Central memory CD8-positive, alpha-beta T cell (primary cell): ENCODE results near the gene RAPSN.

ENCODE experiments used
- ATAC-seq: fragments of 150-1000 bp; cut with Tn5 transposase; replicated peaks from 2 replicates; pipeline ENCODE4 v1.10.0; 2022; ENCODE audit warnings: mild to moderate bottlenecking, moderate FRiP score, moderate number of reproducible peaks; ENCODE audit not compliant: poor library complexity, severe bottlenecking; ENCODE audit errors: extremely low read depth
- DNase-seq, 2 donors: peaks; one replicate each; pipeline ENCODE4 v3.0.0; 2021; ENCODE audit warnings: low spot score in 2 of 2
- H3K27ac Mint-ChIP-seq: one replicate; pipeline ENCODE4 v1.8.0; 2022; ENCODE audit warnings: low read depth, mild to moderate bottlenecking, moderate library complexity, mixed read lengths
- H3K27me3 Mint-ChIP-seq: one replicate; pipeline ENCODE4 v1.8.0; 2022; ENCODE audit warnings: mixed read lengths
- H3K36me3 Mint-ChIP-seq: one replicate; pipeline ENCODE4 v1.8.0; 2022; ENCODE audit warnings: mild to moderate bottlenecking, moderate library complexity, mixed read lengths; ENCODE audit not compliant: insufficient read depth
- H3K4me1 Mint-ChIP-seq: one replicate; pipeline ENCODE4 v1.8.0; 2022; ENCODE audit warnings: mixed read lengths
- H3K4me3 Mint-ChIP-seq: one replicate; pipeline ENCODE4 v1.8.0; 2022; ENCODE audit warnings: mild to moderate bottlenecking, moderate library complexity, mixed read lengths
- H3K9me3 Mint-ChIP-seq: one replicate; pipeline ENCODE4 v1.8.0; 2022; ENCODE audit warnings: mixed read lengths

Gene RAPSN

GRCh38 chr11:47478651-47479329, 29.9 kb upstream of the RAPSN start:
- ATAC-seq: no peak
- H3K4me1 Mint-ChIP-seq: peaks cover 15% of the 10 kb centered on the region
- DNase-seq: no peak
- H3K27ac Mint-ChIP-seq: peak overlapping the region; percentile 32
- H3K27me3 Mint-ChIP-seq: no peaks in the 10 kb centered on the region
- peaks cover 77% of the 10 kb centered on the region for H3K36me3 Mint-ChIP-seq
- H3K9me3 Mint-ChIP-seq: no peaks in the 10 kb centered on the region
- no peak overlapping the region for H3K4me3 Mint-ChIP-seq

- H3K27me3 Mint-ChIP-seq: no peaks in the 10 kb centered on the region
- H3K36me3 Mint-ChIP-seq: peaks cover 79% of the 10 kb centered on the region
- ATAC-seq (no peak), DNase-seq (no peak)
- peaks cover 15% of the 10 kb centered on the region for H3K4me1 Mint-ChIP-seq
- H3K9me3 Mint-ChIP-seq: no peaks in the 10 kb centered on the region
- H3K27ac Mint-ChIP-seq: no peak overlapping the region
- H3K4me3 Mint-ChIP-seq: no peak overlapping the region
These were observed 28.8 kb upstream of the RAPSN start for GRCh38 chr11:47477753-47478152.

GRCh38 chr11:47477323-47477722, 28.4 kb upstream of the RAPSN start:
- Mint-ChIP-seq H3K4me1 (peaks cover 15% of the 10 kb centered on the region), H3K9me3 (no peaks in the 10 kb centered on the region), H3K27me3 (no peaks in the 10 kb centered on the region), H3K27ac (no peak overlapping the region), H3K36me3 (peaks cover 79% of the 10 kb centered on the region), H3K4me3 (no peak overlapping the region)
- ATAC-seq (no peak), DNase-seq (no peak)

GRCh38 chr11:47470671-47471070, 21.7 kb upstream of the RAPSN start:
- ATAC-seq (no peak), DNase-seq (no peak)
- Mint-ChIP-seq H3K27me3 (no peaks in the 10 kb centered on the region), H3K36me3 (peaks cover 74% of the 10 kb centered on the region), H3K9me3 (no peaks in the 10 kb centered on the region), H3K4me1 (peaks cover 32% of the 10 kb centered on the region), H3K4me3 (no peak overlapping the region), H3K27ac (peak overlapping the region; percentile 67)

GRCh38 chr11:47469361-47470179, 20.6 kb upstream of the RAPSN start:
- no peaks in the 10 kb centered on the region for H3K9me3 Mint-ChIP-seq
- DNase-seq: no peak
- peaks cover 34% of the 10 kb centered on the region for H3K4me1 Mint-ChIP-seq
- H3K27ac Mint-ChIP-seq: peak overlapping the region; percentile 79
- ATAC-seq: no peak
- no peaks in the 10 kb centered on the region for H3K27me3 Mint-ChIP-seq
- H3K36me3 Mint-ChIP-seq: peaks cover 67% of the 10 kb centered on the region
- H3K4me3 Mint-ChIP-seq: no peak overlapping the region

GRCh38 chr11:47468598-47469214, 19.8 kb upstream of the RAPSN start:
- Mint-ChIP-seq H3K4me3 (no peak overlapping the region), H3K9me3 (no peaks in the 10 kb centered on the region), H3K27me3 (no peaks in the 10 kb centered on the region), H3K36me3 (peaks cover 66% of the 10 kb centered on the region), H3K4me1 (peaks cover 34% of the 10 kb centered on the region), H3K27ac (peak overlapping the region; percentile 79)
- DNase-seq (no peak), ATAC-seq (no peak)

- no peak for DNase-seq
These were observed 18.4 kb upstream of the RAPSN start for GRCh38 chr11:47467357-47467756.

GRCh38 chr11:47466701-47467250, 17.8 kb upstream of the RAPSN start:
- H3K27ac Mint-ChIP-seq: no peak overlapping the region
- no peaks in the 10 kb centered on the region for H3K9me3 Mint-ChIP-seq
- H3K27me3 Mint-ChIP-seq: no peaks in the 10 kb centered on the region
- peaks cover 50% of the 10 kb centered on the region for H3K36me3 Mint-ChIP-seq
- DNase-seq: no peak
- H3K4me1 Mint-ChIP-seq: peaks cover 34% of the 10 kb centered on the region
- no peak for ATAC-seq
- no peak overlapping the region for H3K4me3 Mint-ChIP-seq

More at GRCh38 chr11:47467357-47467756, 18.4 kb upstream of the RAPSN start:
- Mint-ChIP-seq H3K27ac (no peak overlapping the region), H3K36me3 (peaks cover 52% of the 10 kb centered on the region), H3K4me1 (peaks cover 34% of the 10 kb centered on the region), H3K27me3 (no peaks in the 10 kb centered on the region), H3K9me3 (no peaks in the 10 kb centered on the region), H3K4me3 (no peak overlapping the region)
- no peak for ATAC-seq

GRCh38 chr11:47466201-47466600, 17.3 kb upstream of the RAPSN start:
- Mint-ChIP-seq H3K36me3 (peaks cover 48% of the 10 kb centered on the region), H3K9me3 (no peaks in the 10 kb centered on the region), H3K4me1 (peaks cover 34% of the 10 kb centered on the region), H3K27ac (no peak overlapping the region), H3K4me3 (no peak overlapping the region), H3K27me3 (no peaks in the 10 kb centered on the region)
- DNase-seq (no peak), ATAC-seq (no peak)

GRCh38 chr11:47464483-47464882, 15.5 kb upstream of the RAPSN start:
- Mint-ChIP-seq H3K36me3 (peaks cover 37% of the 10 kb centered on the region), H3K4me1 (peaks cover 32% of the 10 kb centered on the region), H3K9me3 (no peaks in the 10 kb centered on the region), H3K27me3 (no peaks in the 10 kb centered on the region), H3K27ac (no peak overlapping the region), H3K4me3 (no peak overlapping the region)
- ATAC-seq (no peak), DNase-seq (no peak)

GRCh38 chr11:47461876-47462275, 12.9 kb upstream of the RAPSN start:
- Mint-ChIP-seq H3K36me3 (peaks cover 16% of the 10 kb centered on the region), H3K27me3 (no peaks in the 10 kb centered on the region), H3K9me3 (no peaks in the 10 kb centered on the region), H3K4me3 (no peak overlapping the region), H3K27ac (no peak overlapping the region), H3K4me1 (peaks cover 6% of the 10 kb centered on the region)
- ATAC-seq: no peak
- no peak for DNase-seq

- DNase-seq (no peak), ATAC-seq (no peak)
- Mint-ChIP-seq H3K36me3 (peaks cover 14% of the 10 kb centered on the region), H3K4me3 (no peak overlapping the region), H3K9me3 (no peaks in the 10 kb centered on the region), H3K27ac (peak overlapping the region; percentile 23), H3K27me3 (no peaks in the 10 kb centered on the region), H3K4me1 (peaks cover 6% of the 10 kb centered on the region)
These were observed 11.8 kb upstream of the RAPSN start for GRCh38 chr11:47460571-47461235.
